Measurements from ENCODE around the gene TUT1. TPM values are rescaled to one million over a fixed set of nuclear protein-coding genes. Genes with fewer than 3 reads are reported as not detected.
"Not testable (repeated sequence)": the region's sequence is repeated elsewhere in the genome, so short reads cannot be mapped to it uniquely, and the experiment has no call there.

TUT1 gene
- total RNA-seq, 1 experiment from 2014 or later, result 26.0 TPM

GRCh38 chr11:62573592-62574362 lies 17.5 kb downstream of the TUT1 start, which contains the start of gene EEF1G:
TSS of gene EEF1G (minus strand) at chr11:62573891. CDS start at chr11:62573842, 49 bp downstream.
- peaks cover 30% of the 10 kb centered on the region for H3K4me1 Mint-ChIP-seq (ENCODE audit: insufficient read depth, unreplicated experiment)
- ChIA-PET CTCF (interaction anchor here (0.7 to 1.3 kb wide), 8 partner anchors 15 to 179 kb away, joined by 3 to 5 read pairs (median 4); no protein-coding TSS in a partner anchor), POLR2A (interaction anchor here (0.6 to 6.9 kb wide), 51 partner anchors 9 to 996 kb away, joined by 3 to 164 read pairs (median 6); partner anchors contain the start of genes AHNAK, B3GAT3, C11orf98 and CSKMT)
- H3K9me3 Mint-ChIP-seq (ENCODE audit: unreplicated experiment), result no peaks in the 10 kb centered on the region
- H3K27me3 Mint-ChIP-seq (ENCODE audit: insufficient read depth, unreplicated experiment), result no peaks in the 10 kb centered on the region
- peaks cover 76% of the 10 kb centered on the region for H3K36me3 Mint-ChIP-seq (ENCODE audit: insufficient read depth, unreplicated experiment)
- no TSS peak for BruUV-seq (replicated peaks)
- intact Hi-C loops (cut with micrococcal nuclease), result loop anchor here (1.0 to 5.0 kb wide), 2 partner anchors 18 to 39 kb away; partner anchors contain the start of genes EML3, ROM1 and TUT1
- peak within 1 kb of the TSS; percentile 100 for H3K4me3 Mint-ChIP-seq (ENCODE audit: unreplicated experiment)
- TF ChIP-seq CTCF (IDR thresholded peaks at IDR 0.05; ENCODE audit: unreplicated experiment), result no peak
- peak within 1 kb of the TSS; percentile 100 for H3K27ac Mint-ChIP-seq (ENCODE audit: low read depth, unreplicated experiment)
- peak; percentile 100 for DNase-seq (ENCODE audit: unreplicated experiment)

GRCh38 chr11:62573006-62573591 lies 18.2 kb downstream of the TUT1 start:
- H3K36me3 Mint-ChIP-seq (ENCODE audit: insufficient read depth, unreplicated experiment), result peaks cover 76% of the 10 kb centered on the region
- intact Hi-C loops (cut with micrococcal nuclease), result loop anchor here (5.0 kb wide), 1 partner anchor 39 kb away; the partner anchor contains the start of genes EML3 and ROM1
- H3K27me3 Mint-ChIP-seq (ENCODE audit: insufficient read depth, unreplicated experiment), result no peaks in the 10 kb centered on the region
- TF ChIP-seq CTCF (IDR thresholded peaks at IDR 0.05; ENCODE audit: unreplicated experiment), result no peak
- DNase-seq (ENCODE audit: unreplicated experiment), result peak; percentile 25
- peaks cover 30% of the 10 kb centered on the region for H3K4me1 Mint-ChIP-seq (ENCODE audit: insufficient read depth, unreplicated experiment)
- no peaks in the 10 kb centered on the region for H3K9me3 Mint-ChIP-seq (ENCODE audit: unreplicated experiment)
- ChIA-PET POLR2A (interaction anchor here (0.5 to 6.9 kb wide), 54 partner anchors 8 to 1593 kb away, joined by 3 to 164 read pairs (median 6); partner anchors contain the start of genes AHNAK, B3GAT3, C11orf98 and CSKMT), CTCF (interaction anchor here (0.6 to 1.6 kb wide), 11 partner anchors 13 to 178 kb away, joined by 3 to 8 read pairs (median 4); no protein-coding TSS in a partner anchor)
- H3K27ac Mint-ChIP-seq (ENCODE audit: low read depth, unreplicated experiment), result peak overlapping the region; percentile 100
- BruUV-seq (replicated peaks), result TSS peak; percentile 65
- peak overlapping the region; percentile 100 for H3K4me3 Mint-ChIP-seq (ENCODE audit: unreplicated experiment)

- peaks cover 33% of the 10 kb centered on the region for H3K4me1 Mint-ChIP-seq (ENCODE audit: insufficient read depth, unreplicated experiment)
- no peaks in the 10 kb centered on the region for H3K27me3 Mint-ChIP-seq (ENCODE audit: insufficient read depth, unreplicated experiment)
- ChIA-PET CTCF (interaction anchor here (0.6 to 1.6 kb wide), 7 partner anchors 12 to 178 kb away, joined by 3 to 8 read pairs (median 4); no protein-coding TSS in a partner anchor), POLR2A (interaction anchor here (0.5 to 6.9 kb wide), 20 partner anchors 9 to 1594 kb away, joined by 3 to 164 read pairs (median 3); partner anchors contain the start of genes AHNAK, B3GAT3, C11orf98 and CSKMT)
- intact Hi-C loops (cut with micrococcal nuclease), result loop anchor here (5.0 kb wide), 1 partner anchor 40 kb away; the partner anchor contains the start of genes EML3 and ROM1
- H3K4me3 Mint-ChIP-seq (ENCODE audit: unreplicated experiment), result peak overlapping the region; percentile 100
- peaks cover 76% of the 10 kb centered on the region for H3K36me3 Mint-ChIP-seq (ENCODE audit: insufficient read depth, unreplicated experiment)
- no peak for TF ChIP-seq CTCF (IDR thresholded peaks at IDR 0.05; ENCODE audit: unreplicated experiment)
- DNase-seq (ENCODE audit: unreplicated experiment), result no peak
- no peaks in the 10 kb centered on the region for H3K9me3 Mint-ChIP-seq (ENCODE audit: unreplicated experiment)
- no TSS peak for BruUV-seq (replicated peaks)
- peak overlapping the region; percentile 100 for H3K27ac Mint-ChIP-seq (ENCODE audit: low read depth, unreplicated experiment)
These were observed 18.9 kb downstream of the TUT1 start for GRCh38 chr11:62572431-62572830.

GRCh38 chr11:62571493-62571892 lies 19.8 kb downstream of the TUT1 start:
- ChIA-PET CTCF (interaction anchor here (1.0 to 2.3 kb wide), 5 partner anchors 8 to 71 kb away, joined by 3 to 14 read pairs (median 5); no protein-coding TSS in a partner anchor), POLR2A (interaction anchor here (0.6 to 6.9 kb wide), 5 partner anchors 11 to 1737 kb away, joined by 3 to 164 read pairs (median 28); partner anchors contain the start of genes AHNAK and TUT1)
- not testable (repeated sequence) for DNase-seq (ENCODE audit: unreplicated experiment); H3K27me3 Mint-ChIP-seq (ENCODE audit: insufficient read depth, unreplicated experiment); H3K9me3 Mint-ChIP-seq (ENCODE audit: unreplicated experiment); BruUV-seq (replicated peaks)
- Mint-ChIP-seq H3K27ac (ENCODE audit: low read depth, unreplicated experiment) (peak overlapping the region; percentile 100), H3K4me3 (ENCODE audit: unreplicated experiment) (peak overlapping the region; percentile 100), H3K4me1 (ENCODE audit: insufficient read depth, unreplicated experiment) (peaks cover 42% of the 10 kb centered on the region), H3K36me3 (ENCODE audit: insufficient read depth, unreplicated experiment) (peaks cover 76% of the 10 kb centered on the region)
- intact Hi-C loops (cut with micrococcal nuclease), result loop anchor here (5.0 kb wide), 1 partner anchor 41 kb away; the partner anchor contains the start of genes EML3 and ROM1

- POLR2A ChIA-PET, result interaction anchor here (0.9 to 6.9 kb wide), 6 partner anchors 11 to 41 kb away, joined by 3 to 164 read pairs (median 18); partner anchors contain the start of genes AHNAK and TUT1
- not testable (repeated sequence) for H3K4me3 Mint-ChIP-seq (ENCODE audit: unreplicated experiment); DNase-seq (ENCODE audit: unreplicated experiment); BruUV-seq (replicated peaks); H3K27me3 Mint-ChIP-seq (ENCODE audit: insufficient read depth, unreplicated experiment); H3K9me3 Mint-ChIP-seq (ENCODE audit: unreplicated experiment)
- Mint-ChIP-seq H3K27ac (ENCODE audit: low read depth, unreplicated experiment) (peak overlapping the region; percentile 100), H3K4me1 (ENCODE audit: insufficient read depth, unreplicated experiment) (peaks cover 48% of the 10 kb centered on the region), H3K36me3 (ENCODE audit: insufficient read depth, unreplicated experiment) (peaks cover 82% of the 10 kb centered on the region)
- intact Hi-C loops (cut with micrococcal nuclease), result loop anchor here (5.0 kb wide), 1 partner anchor 41 kb away; the partner anchor contains the start of genes EML3 and ROM1
- CTCF ChIA-PET, result interaction anchor here (0.6 to 2.3 kb wide), 11 partner anchors 8 to 210 kb away, joined by 3 to 14 read pairs (median 3); no protein-coding TSS in a partner anchor
These were observed 20.4 kb downstream of the TUT1 start for GRCh38 chr11:62570903-62571302.

Data from MCF 10A (cell line).